Stimulated activated naive CD8-positive, alpha-beta T cell treated with anti-CD3 and anti-CD28 coated beads, Interleukin-15, amount 100 ng/mL, for 72 hours (primary cell): ENCODE data around the gene ZNF224.
"Not testable (repeated sequence)": the region's sequence is repeated elsewhere in the genome, so short reads cannot be mapped to it uniquely, and the experiment has no call there.

Source experiments
- ATAC-seq: fragments of 150-1000 bp; cut with Tn5 transposase; 2 replicates; pipeline ENCODE4 v1.10.0; 2021; ENCODE audit warnings: mild to moderate bottlenecking, moderate library complexity
- DNase-seq, 2 donors: peaks; one replicate each; pipeline ENCODE4 v3.0.0; 2021 to 2022
- H3K27ac Mint-ChIP-seq, 2 donors: one replicate each; pipeline ENCODE4 v1.8.0; 2022; ENCODE audit warnings: mild to moderate bottlenecking in 2 of 2, mixed read lengths in 2 of 2, moderate library complexity in 2 of 2
- H3K27me3 Mint-ChIP-seq: one replicate; pipeline ENCODE4 v1.8.0; 2022; ENCODE audit warnings: mixed read lengths
- H3K4me1 Mint-ChIP-seq: one replicate; pipeline ENCODE4 v1.8.0; 2022; ENCODE audit warnings: mild to moderate bottlenecking, mixed read lengths
- H3K4me3 Mint-ChIP-seq, 2 donors: one replicate each; pipeline ENCODE4 v1.8.0; 2022; ENCODE audit warnings: mild to moderate bottlenecking in 2 of 2, mixed read lengths in 2 of 2, moderate library complexity in 1 of 2
- H3K9me3 Mint-ChIP-seq, 2 donors: one replicate each; pipeline ENCODE4 v1.8.0; 2022; ENCODE audit warnings: mixed read lengths in 2 of 2

The ZNF224 gene

GRCh38 chr19:44109458-44109857 lies 15.3 kb downstream of the ZNF224 start:
- H3K4me1 Mint-ChIP-seq, result peaks cover 13% of the 10 kb centered on the region
- no peak overlapping the region for H3K27ac Mint-ChIP-seq
- H3K27me3 Mint-ChIP-seq, result no peaks in the 10 kb centered on the region
- no peak overlapping the region for H3K4me3 Mint-ChIP-seq
- ATAC-seq (no peak), DNase-seq (no peak)
- H3K9me3 Mint-ChIP-seq, result peaks cover 43 to 51% of the 10 kb centered on the region in 2 donors

- peaks cover 15% of the 10 kb centered on the region for H3K4me1 Mint-ChIP-seq
- ATAC-seq (peak; percentile 49), DNase-seq (peak in 1 of 2 donors; percentile 23)
- peaks cover 35 to 37% of the 10 kb centered on the region in 2 donors for H3K9me3 Mint-ChIP-seq
- H3K27me3 Mint-ChIP-seq, result no peaks in the 10 kb centered on the region
- peak overlapping the region; percentile 59 to 97 for H3K4me3 Mint-ChIP-seq
- H3K27ac Mint-ChIP-seq, result no peak overlapping the region
Observed at GRCh38 chr19:44111910-44112463, 17.8 kb downstream of the ZNF224 start.

- Mint-ChIP-seq H3K27ac (peak overlapping the region in 1 of 2 donors; percentile 95), H3K4me3 (peak overlapping the region; percentile 95 to 97), H3K4me1 (peaks cover 15% of the 10 kb centered on the region), H3K9me3 (peaks cover 28 to 29% of the 10 kb centered on the region in 2 donors), H3K27me3 (no peaks in the 10 kb centered on the region)
- DNase-seq, result no peak
- ATAC-seq, result no peak
Observed at GRCh38 chr19:44112802-44113137, 18.6 kb downstream of the ZNF224 start.

- peaks cover 15% of the 10 kb centered on the region for H3K4me1 Mint-ChIP-seq
- no peaks in the 10 kb centered on the region for H3K27me3 Mint-ChIP-seq
- ATAC-seq (peak; percentile 92), DNase-seq (peak; percentile 74 to 86)
- H3K27ac Mint-ChIP-seq, result peak within 1 kb of the TSS; percentile 88 to 95
- peak within 1 kb of the TSS; percentile 95 to 97 for H3K4me3 Mint-ChIP-seq
- H3K9me3 Mint-ChIP-seq, result peaks cover 23 to 24% of the 10 kb centered on the region in 2 donors
Observed at GRCh38 chr19:44113138-44113783, 19.1 kb downstream of the ZNF224 start, which contains the start of gene ZNF225. ZNF225 (plus strand) TSS chr19:44113399; CDS start chr19:44115828, 2,429 bp downstream.

GRCh38 chr19:44113784-44114390 lies 19.7 kb downstream of the ZNF224 start:
- H3K4me3 Mint-ChIP-seq, result peak overlapping the region; percentile 95 to 97

DNA sequence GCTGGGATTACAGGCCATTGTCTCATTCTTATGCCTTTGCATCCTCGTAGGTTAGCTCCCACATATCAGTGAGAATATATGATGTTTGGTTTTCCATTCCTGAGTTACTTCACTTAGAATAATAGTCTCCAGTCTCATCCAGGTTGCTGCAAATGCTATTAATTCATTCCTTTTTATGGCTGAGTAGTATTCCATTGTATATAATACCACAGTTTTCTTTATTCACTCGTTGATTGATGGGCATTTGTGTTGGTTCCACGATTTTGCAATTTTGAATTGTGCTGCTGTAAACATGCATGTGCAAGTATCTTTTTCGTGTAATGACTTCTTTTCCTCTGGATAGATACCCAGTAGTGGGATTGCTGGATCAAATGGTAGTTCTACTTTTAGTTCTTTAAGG lies 27.0 kb downstream of the ZNF224 start:
- ATAC-seq, H3K4me1 Mint-ChIP-seq, H3K27me3 Mint-ChIP-seq, DNase-seq, H3K4me3 Mint-ChIP-seq: not testable (repeated sequence)
- Mint-ChIP-seq H3K9me3 (peaks cover 58 to 65% of the 10 kb centered on the region in 2 donors), H3K27ac (peak overlapping the region in 1 of 2 donors; percentile 26)

More at GRCh38 chr19:44113784-44114390, 19.7 kb downstream of the ZNF224 start:
- Mint-ChIP-seq H3K27ac (peak overlapping the region; percentile 88 to 95), H3K9me3 (peaks cover 19 to 23% of the 10 kb centered on the region in 2 donors), H3K4me1 (peaks cover 15% of the 10 kb centered on the region), H3K27me3 (no peaks in the 10 kb centered on the region)
- ATAC-seq (no peak), DNase-seq (no peak)

GRCh38 chr19:44131955-44132354 lies 37.8 kb downstream of the ZNF224 start:
- Mint-ChIP-seq H3K9me3 (peaks cover 16 to 31% of the 10 kb centered on the region in 2 donors), H3K4me1 (no peaks in the 10 kb centered on the region), H3K4me3 (no peak overlapping the region), H3K27me3 (no peaks in the 10 kb centered on the region), H3K27ac (no peak overlapping the region)
- DNase-seq, result no peak
- ATAC-seq, result no peak

GRCh38 chr19:44141191-44142058 lies 47.3 kb downstream of the ZNF224 start, which contains the start of gene ZNF234:
ZNF234 (plus strand) TSS chr19:44141554; CDS start chr19:44144633, 3,079 bp downstream.
- peak within 1 kb of the TSS; percentile 97 to 99 for H3K27ac Mint-ChIP-seq
- peak; percentile 53 to 64 for DNase-seq
- no peaks in the 10 kb centered on the region for H3K27me3 Mint-ChIP-seq
- H3K4me1 Mint-ChIP-seq, result peaks cover 14% of the 10 kb centered on the region
- peaks cover 9 to 42% of the 10 kb centered on the region in 2 donors for H3K9me3 Mint-ChIP-seq
- peak within 1 kb of the TSS; percentile 97 to 99 for H3K4me3 Mint-ChIP-seq
- peak; percentile 90 for ATAC-seq

- Mint-ChIP-seq H3K4me3 (peak overlapping the region; percentile 97 to 99), H3K27me3 (no peaks in the 10 kb centered on the region), H3K9me3 (peaks cover 5 to 36% of the 10 kb centered on the region in 2 donors), H3K27ac (peak overlapping the region; percentile 97 to 99), H3K4me1 (peaks cover 14% of the 10 kb centered on the region)
- ATAC-seq, result no peak
- peak in 1 of 2 donors; percentile 10 for DNase-seq
Observed at GRCh38 chr19:44142059-44142433, 47.9 kb downstream of the ZNF224 start.

DNA sequence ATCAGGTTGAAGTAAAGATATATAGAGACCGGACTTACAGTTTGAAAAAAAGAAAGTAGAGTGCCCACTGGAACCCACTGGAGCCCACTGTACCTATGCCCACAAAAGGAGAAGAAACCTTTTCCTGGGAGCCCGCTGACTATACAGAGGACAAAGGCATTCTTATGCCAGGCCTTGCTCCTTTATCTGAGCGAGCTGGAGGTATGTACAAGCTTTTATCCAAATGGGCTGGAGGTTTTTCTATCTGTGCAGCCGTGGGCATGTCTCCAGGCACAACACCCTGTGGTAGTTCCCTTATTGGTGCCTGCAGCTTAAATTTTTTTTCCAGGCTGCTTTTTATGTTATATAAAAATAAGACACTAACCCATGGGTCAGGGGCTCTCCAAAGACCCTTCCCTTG lies 55.6 kb downstream of the ZNF224 start:
- ATAC-seq (no peak), DNase-seq (no peak)
- H3K4me3 Mint-ChIP-seq, result no peak overlapping the region
- H3K27ac Mint-ChIP-seq, result no peak overlapping the region
- H3K27me3 Mint-ChIP-seq, result no peaks in the 10 kb centered on the region
- no peaks in the 10 kb centered on the region for H3K4me1 Mint-ChIP-seq
- H3K9me3 Mint-ChIP-seq, result peaks cover 13 to 54% of the 10 kb centered on the region in 2 donors

GRCh38 chr19:44151491-44151890 lies 57.3 kb downstream of the ZNF224 start:
- Mint-ChIP-seq H3K4me3 (no peak overlapping the region), H3K27ac (no peak overlapping the region), H3K27me3 (no peaks in the 10 kb centered on the region), H3K9me3 (peaks cover 21 to 61% of the 10 kb centered on the region in 2 donors), H3K4me1 (no peaks in the 10 kb centered on the region)
- ATAC-seq, result no peak
- DNase-seq, result no peak

- DNase-seq, result no peak
- Mint-ChIP-seq H3K27me3 (no peaks in the 10 kb centered on the region), H3K4me3 (no peak overlapping the region), H3K27ac (no peak overlapping the region), H3K4me1 (no peaks in the 10 kb centered on the region), H3K9me3 (peaks cover 30 to 57% of the 10 kb centered on the region in 2 donors)
- no peak for ATAC-seq
Observed at GRCh38 chr19:44156475-44156874, 62.3 kb downstream of the ZNF224 start.
